Mesenchymal stem cell (in vitro differentiated cells and primary cell): ENCODE measurements around the gene RNF157.

Experiments
- DNase-seq: peaks from one replicate; pipeline ENCODE4 v3.0.0-alpha.2; 2013
- H2AFZ ChIP-seq: one replicate; pipeline ENCODE4 v1.6.1; 2013; ENCODE audit warnings: low read depth, mild to moderate bottlenecking, control low read depth, inconsistent platforms, low read length, moderate library complexity
- H2AK5ac ChIP-seq: 2 replicates; pipeline ENCODE4 v1.6.1; 2013; ENCODE audit warnings: low read length, moderate library complexity, mild to moderate bottlenecking, inconsistent platforms; ENCODE audit not compliant: severe bottlenecking
- H2BK120ac ChIP-seq: one replicate; pipeline ENCODE4 v1.6.1; 2013; ENCODE audit warnings: low read depth, mild to moderate bottlenecking, inconsistent platforms, low read length, moderate library complexity
- H2BK12ac ChIP-seq, 2 experiments: one replicate each; pipeline ENCODE4 v1.6.1; 2013; ENCODE audit warnings: inconsistent platforms in 2 of 2, low read length in 2 of 2, mild to moderate bottlenecking in 2 of 2, moderate library complexity in 2 of 2, control low read depth in 1 of 2
- H2BK15ac ChIP-seq: one replicate; pipeline ENCODE4 v1.6.1; 2013; ENCODE audit warnings: mild to moderate bottlenecking, low read depth, inconsistent platforms; ENCODE audit not compliant: poor library complexity, severe bottlenecking
- H2BK5ac ChIP-seq: 2 replicates; pipeline ENCODE4 v1.6.1; 2013; ENCODE audit warnings: low read depth, mild to moderate bottlenecking, low read length, control low read depth, inconsistent platforms; ENCODE audit not compliant: poor library complexity, severe bottlenecking
- H3K14ac ChIP-seq, 2 experiments: one replicate each; pipeline ENCODE4 v1.6.1; 2013; ENCODE audit warnings: inconsistent platforms in 2 of 2, low read length in 2 of 2, control low read depth in 1 of 2, mild to moderate bottlenecking in 1 of 2, moderate library complexity in 1 of 2
- H3K18ac ChIP-seq, 2 experiments: one replicate each; pipeline ENCODE4 v1.6.1; 2013; ENCODE audit warnings: inconsistent platforms in 2 of 2, low read length in 2 of 2, control low read depth in 1 of 2, low read depth in 1 of 2, mild to moderate bottlenecking in 1 of 2
- H3K23ac ChIP-seq, 2 experiments: one replicate each; pipeline ENCODE4 v1.6.1; 2013; ENCODE audit warnings: inconsistent platforms in 2 of 2, low read length in 2 of 2, mild to moderate bottlenecking in 2 of 2, moderate library complexity in 2 of 2, control low read depth in 1 of 2
- H3K27ac ChIP-seq: 2 replicates; pipeline ENCODE4 v1.5.1; 2013; ENCODE audit warnings: mild to moderate bottlenecking, moderate library complexity, low read length, control low read depth, inconsistent platforms; ENCODE audit not compliant: poor library complexity, severe bottlenecking
- H3K27me3 ChIP-seq, 2 experiments: 2 replicates each; pipeline versions ENCODE4 v1.6.1 to v1.7.0; 2013; ENCODE audit warnings: low read length in 2 of 2, mild to moderate bottlenecking in 2 of 2, moderate library complexity in 2 of 2, control low read depth in 1 of 2, inconsistent platforms in 1 of 2; ENCODE audit not compliant: control insufficient read depth in 1 of 2, insufficient read depth in 1 of 2
- H3K36me3 ChIP-seq, 2 experiments: 2 replicates each; pipeline versions ENCODE4 v1.6.1 to v1.7.0; 2013; ENCODE audit warnings: low read length in 2 of 2, control low read depth in 1 of 2, inconsistent platforms in 1 of 2, low read depth in 1 of 2, mild to moderate bottlenecking in 1 of 2; ENCODE audit not compliant: insufficient read depth in 2 of 2, control insufficient read depth in 1 of 2
- H3K4ac ChIP-seq, 2 experiments: one replicate each; pipeline ENCODE4 v1.6.1; 2013; ENCODE audit warnings: inconsistent platforms in 2 of 2, low read length in 2 of 2, mild to moderate bottlenecking in 2 of 2, moderate library complexity in 2 of 2, control low read depth in 1 of 2, low read depth in 1 of 2
- H3K4me1 ChIP-seq: 2 replicates; pipeline ENCODE4 v1.6.1; 2013; ENCODE audit warnings: low read depth, low read length, control low read depth; ENCODE audit not compliant: control insufficient read depth, insufficient read depth
- H3K4me2 ChIP-seq: 2 replicates; pipeline ENCODE4 v1.6.1; 2013; ENCODE audit warnings: low read length, mild to moderate bottlenecking, inconsistent platforms; ENCODE audit not compliant: poor library complexity, severe bottlenecking
- H3K4me3 ChIP-seq, 2 experiments: 2 replicates each; pipeline versions ENCODE4 v1.5.1 to v1.7.0; 2013; ENCODE audit warnings: low read length in 2 of 2, mild to moderate bottlenecking in 2 of 2, control low read depth in 1 of 2, low read depth in 1 of 2; ENCODE audit not compliant: insufficient read depth in 1 of 2
- H3K79me1 ChIP-seq: replicated peaks from 2 replicates; pipeline ENCODE4 v1.6.1; 2013; ENCODE audit warnings: mild to moderate bottlenecking, control low read depth, low read length, inconsistent platforms; ENCODE audit not compliant: poor library complexity, severe bottlenecking
- H3K9ac ChIP-seq: 2 replicates; pipeline ENCODE4 v1.7.0; 2013; ENCODE audit warnings: mild to moderate bottlenecking, low read length, moderate library complexity
- H3K9me3 ChIP-seq: 2 replicates; pipeline ENCODE4 v1.7.0; 2013; ENCODE audit warnings: mild to moderate bottlenecking, low read length; ENCODE audit not compliant: control insufficient read depth
- H4K8ac ChIP-seq: one replicate; pipeline ENCODE4 v1.6.1; 2013; ENCODE audit warnings: inconsistent platforms, mild to moderate bottlenecking, low read length, moderate library complexity
- H4K91ac ChIP-seq: one replicate; pipeline ENCODE4 v1.6.1; 2013; ENCODE audit warnings: mild to moderate bottlenecking, low read length, inconsistent platforms
- WGBS: methylation state at CpG from one replicate; pipeline ENCODE4 v1.1.7; 2013; ENCODE audit warnings: mixed read lengths; 5-methylcytosine and 5-hydroxymethylcytosine counted together

RNF157 gene

DNA sequence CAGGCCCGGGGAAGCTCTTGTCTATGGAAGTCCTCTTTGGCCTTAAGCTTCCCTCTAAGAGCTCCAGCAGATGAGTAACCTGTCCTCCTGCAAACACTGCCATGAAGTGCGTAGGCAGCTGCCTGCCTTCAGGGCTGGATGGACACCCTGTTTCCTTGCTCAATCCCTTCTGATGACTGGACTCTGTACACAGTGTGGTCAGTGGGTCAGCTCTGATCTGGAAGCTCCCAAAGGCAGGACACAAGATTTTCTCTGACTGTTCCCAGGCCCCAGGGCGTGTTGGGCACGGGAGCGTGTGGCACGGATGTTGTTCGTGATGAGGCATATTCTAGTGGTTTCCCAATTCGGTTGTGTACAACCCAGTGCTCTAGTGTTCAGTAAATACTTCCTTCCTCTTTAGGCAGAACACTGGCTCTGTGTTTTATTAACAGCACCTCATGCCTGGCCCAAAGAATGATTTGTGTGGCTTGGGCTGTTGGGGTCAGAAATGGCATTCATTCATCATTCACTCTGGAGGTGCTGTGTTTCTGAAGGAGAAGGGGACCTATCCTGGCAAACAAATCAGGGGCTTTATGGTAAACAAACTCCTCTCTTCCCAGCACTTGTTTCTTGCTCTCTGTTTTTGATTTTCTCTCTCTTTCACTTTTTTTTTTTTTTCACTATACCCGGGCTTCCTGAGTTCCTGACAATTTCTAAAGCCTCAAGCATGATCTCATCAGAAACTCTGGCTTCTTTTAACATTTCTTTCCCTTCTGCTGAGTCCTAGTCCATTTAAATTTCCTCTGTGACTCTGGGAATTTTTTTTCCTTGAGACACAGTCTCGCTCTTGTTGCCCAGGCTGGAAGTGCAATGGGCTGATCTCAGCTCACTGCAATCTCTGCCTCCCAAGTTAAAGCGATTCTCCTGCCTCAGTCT is 12.0 kb upstream of the RNF157 start:
- H2AFZ ChIP-seq, result peak overlapping the region; percentile 64

DNA sequence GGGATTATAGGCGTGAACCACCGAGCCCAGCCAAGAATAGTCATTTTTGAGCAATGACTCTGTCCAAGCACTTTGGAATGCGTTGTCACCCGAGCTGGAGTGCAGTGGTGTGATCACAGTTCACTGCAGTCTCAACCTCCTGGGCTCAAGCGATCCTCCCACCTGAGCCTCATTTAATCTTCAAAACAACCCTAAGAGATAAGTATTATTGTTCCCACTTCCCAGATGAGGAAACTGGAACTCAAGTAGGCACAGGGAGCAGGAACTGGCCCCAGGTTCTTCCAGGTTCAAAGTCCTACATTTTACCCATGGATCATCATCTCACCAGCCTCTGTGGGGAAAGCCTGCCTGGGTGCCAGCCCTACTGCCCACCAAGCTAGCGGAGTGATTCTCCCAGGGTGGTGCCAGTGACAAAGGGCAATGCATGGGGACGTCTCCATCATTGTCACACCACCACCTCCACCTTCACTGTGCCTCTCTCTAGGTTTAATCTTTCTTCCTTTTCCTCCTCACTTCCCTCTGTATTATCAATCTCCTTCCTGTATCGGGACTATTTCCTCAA is 11.3 kb upstream of the RNF157 start:
- Histone ChIP-seq H2BK5ac (no peak overlapping the region), H3K14ac (peak overlapping the region in 1 of 2 experiments; percentile 38), H4K8ac (peak overlapping the region; percentile 94), H2AFZ (no peak overlapping the region), H3K23ac (peak overlapping the region in 1 of 2 experiments; percentile 47), H2BK120ac (peak overlapping the region; percentile 76), H4K91ac (peak overlapping the region; percentile 98), H3K9ac (peak overlapping the region; percentile 81), H3K79me1 (no peaks in the 10 kb centered on the region), H2BK12ac (peak overlapping the region; percentile 90 to 97), H3K4me3 (peak overlapping the region in 1 of 2 experiments; percentile 20), H3K27me3 (no peaks in the 10 kb centered on the region), H3K9me3 (no peaks in the 10 kb centered on the region), H2BK15ac (no peak overlapping the region), H3K4me2 (no peak overlapping the region), H3K27ac (peak overlapping the region; percentile 63), H3K4ac (peak overlapping the region; percentile 35 to 54), H3K4me1 (peaks cover 17% of the 10 kb centered on the region), H2AK5ac (peak overlapping the region; percentile 92), H3K36me3 (no peaks in the 10 kb centered on the region), H3K18ac (peak overlapping the region; percentile 63 to 92)
- 78% methylated on average over 8 of the region's 8 CpGs for WGBS
- peak; percentile 25 for DNase-seq

More for the DNA sequence above, 12.0 kb upstream of the RNF157 start:
- Histone ChIP-seq H2AK5ac (peak overlapping the region; percentile 58), H3K9ac (peak overlapping the region; percentile 81), H4K91ac (no peak overlapping the region), H2BK120ac (peak overlapping the region; percentile 76), H3K4me1 (peaks cover 17% of the 10 kb centered on the region), H2BK12ac (peak overlapping the region; percentile 59 to 90), H3K4me3 (peak overlapping the region in 1 of 2 experiments; percentile 20), H4K8ac (peak overlapping the region; percentile 94), H3K14ac (no peak overlapping the region), H3K18ac (peak overlapping the region; percentile 49 to 63), H3K36me3 (no peaks in the 10 kb centered on the region), H2BK15ac (no peak overlapping the region), H3K79me1 (no peaks in the 10 kb centered on the region), H2BK5ac (no peak overlapping the region), H3K27ac (peak overlapping the region; percentile 63), H3K4ac (peak overlapping the region in 1 of 2 experiments; percentile 26), H3K23ac (no peak overlapping the region), H3K27me3 (no peaks in the 10 kb centered on the region), H3K9me3 (no peaks in the 10 kb centered on the region), H3K4me2 (peak overlapping the region; percentile 35)
- peak; percentile 100 for DNase-seq
- whole genome bisulfite sequencing, result 30% methylated on average over 8 of the region's 11 CpGs

- Histone ChIP-seq H3K79me1 (no peaks in the 10 kb centered on the region), H3K4me3 (no peak overlapping the region), H2AK5ac (peak overlapping the region; percentile 97), H2AFZ (no peak overlapping the region), H3K4me2 (no peak overlapping the region), H3K27ac (no peak overlapping the region), H3K14ac (no peak overlapping the region), H2BK5ac (no peak overlapping the region), H3K27me3 (peaks cover 0 to 4% of the 10 kb centered on the region in 2 experiments), H3K9ac (no peak overlapping the region), H3K23ac (no peak overlapping the region), H4K91ac (no peak overlapping the region), H3K4me1 (peaks cover 20% of the 10 kb centered on the region), H3K18ac (no peak overlapping the region), H2BK15ac (no peak overlapping the region), H3K36me3 (no peaks in the 10 kb centered on the region), H2BK120ac (no peak overlapping the region), H4K8ac (no peak overlapping the region), H2BK12ac (peak overlapping the region in 1 of 2 experiments; percentile 55), H3K4ac (peak overlapping the region; percentile 40 to 73), H3K9me3 (no peaks in the 10 kb centered on the region)
- no peak for DNase-seq
- 96% methylated on average over 5 of the region's 6 CpGs for WGBS
These were observed 9.8 kb upstream of the RNF157 start for GRCh38 chr17:76250141-76250540.
